ENCODE results near the gene RNF121. TPM values are rescaled to one million over a fixed set of nuclear protein-coding genes. Genes with fewer than 3 reads are reported as not detected.

RNF121 gene
- total RNA-seq, 2 donors from 2014 or later: 15.7 to 23.4 TPM

DNA sequence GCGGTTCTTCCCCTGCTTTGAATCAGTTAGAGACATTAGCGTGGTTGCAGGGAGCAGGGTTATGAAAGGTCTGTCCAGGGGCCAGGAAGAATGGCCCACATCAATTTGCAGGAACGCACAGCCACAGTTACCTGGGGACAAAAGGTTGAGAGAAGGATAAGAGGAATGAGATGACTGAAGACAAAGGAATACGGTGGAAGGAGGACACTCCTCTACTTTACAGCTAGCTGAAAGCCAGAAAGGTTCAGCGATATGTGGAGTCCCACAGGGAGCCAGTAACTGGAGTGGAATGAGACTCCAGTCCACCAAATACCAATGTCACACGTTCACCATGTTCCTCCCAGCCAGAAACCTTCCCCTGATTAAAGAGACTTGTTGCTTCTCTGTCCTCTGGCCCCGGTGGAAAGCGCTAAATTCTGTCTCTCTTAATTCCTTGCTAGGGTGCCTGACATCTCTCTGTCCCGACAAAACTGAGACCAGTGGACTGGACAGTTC, 11.2 kb upstream of the RNF121 start:
- Mint-ChIP-seq H3K27me3 (no peaks in the 10 kb centered on the region), H3K4me1 (peaks cover 2% of the 10 kb centered on the region), H3K36me3 (ENCODE audit: low read depth) (peaks cover 13% of the 10 kb centered on the region), H3K4me3 (no peak overlapping the region), H3K27ac (no peak overlapping the region)
- ATAC-seq: no peak
- DNase-seq: no peak
- no peaks in the 10 kb centered on the region for H3K9me3 ChIP-seq (ENCODE audit: control insufficient read depth, low read length, poor library complexity, severe bottlenecking)

DNA sequence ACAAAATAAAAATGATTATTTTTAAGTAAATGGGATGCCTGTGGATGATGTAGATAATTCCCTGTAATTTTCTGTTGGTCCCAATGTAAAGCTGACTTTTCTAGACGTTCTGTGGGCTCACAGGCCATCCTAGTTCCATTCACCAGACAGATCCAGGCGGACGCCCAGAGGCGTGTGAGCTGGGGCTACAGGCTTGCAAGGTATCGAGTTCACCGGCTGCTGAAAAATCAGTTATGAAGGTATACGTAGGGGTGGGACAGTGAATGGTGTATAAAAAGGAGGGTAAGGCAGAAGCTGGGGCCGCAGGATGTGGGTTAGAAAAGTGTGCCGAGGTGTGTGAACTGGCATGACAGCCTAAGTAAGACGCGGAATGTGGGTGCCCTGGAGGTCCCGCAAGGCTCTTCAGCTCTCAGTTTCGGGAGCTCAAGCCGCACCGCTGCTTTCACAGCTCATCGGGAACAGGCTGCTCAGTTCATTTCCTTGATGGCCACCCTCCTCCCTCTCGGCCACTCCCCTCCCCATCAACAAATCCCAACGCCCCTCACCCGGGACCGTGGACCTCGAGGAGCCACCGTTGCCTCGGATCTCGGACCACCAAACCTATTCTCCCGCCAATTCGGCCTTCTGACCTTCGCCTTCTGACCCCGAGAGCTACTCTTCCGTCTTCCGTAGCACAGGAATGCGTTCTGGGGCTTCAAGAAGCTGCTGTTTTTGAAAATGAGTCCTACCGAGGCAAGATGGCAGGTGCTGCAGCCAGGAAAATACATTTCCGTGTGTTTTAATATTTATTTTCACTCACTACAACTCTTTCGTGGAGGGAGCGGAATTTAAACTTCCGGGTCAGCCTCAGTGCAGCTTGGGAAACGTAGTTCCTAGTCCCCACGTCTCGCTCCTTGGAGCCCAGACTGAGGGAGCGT, 768 bp upstream of the RNF121 start, which contains the start of gene XNDC1N:
Gene XNDC1N, minus strand, starts transcription at position 775 of the 917 bp plus-strand sequence. CDS start 5,241 bp downstream, outside the sequence.
- Mint-ChIP-seq H3K4me1 (peaks cover 50% of the 10 kb centered on the region), H3K4me3 (peak within 1 kb of the TSS; percentile 99), H3K27me3 (no peaks in the 10 kb centered on the region), H3K27ac (peak within 1 kb of the TSS; percentile 99), H3K36me3 (ENCODE audit: low read depth) (peaks cover 6% of the 10 kb centered on the region)
- peak; percentile 18 to 59 (median 32) for DNase-seq
- no peaks in the 10 kb centered on the region for H3K9me3 ChIP-seq (ENCODE audit: control insufficient read depth, low read length, poor library complexity, severe bottlenecking)
- peak; percentile 88 for ATAC-seq

DNA sequence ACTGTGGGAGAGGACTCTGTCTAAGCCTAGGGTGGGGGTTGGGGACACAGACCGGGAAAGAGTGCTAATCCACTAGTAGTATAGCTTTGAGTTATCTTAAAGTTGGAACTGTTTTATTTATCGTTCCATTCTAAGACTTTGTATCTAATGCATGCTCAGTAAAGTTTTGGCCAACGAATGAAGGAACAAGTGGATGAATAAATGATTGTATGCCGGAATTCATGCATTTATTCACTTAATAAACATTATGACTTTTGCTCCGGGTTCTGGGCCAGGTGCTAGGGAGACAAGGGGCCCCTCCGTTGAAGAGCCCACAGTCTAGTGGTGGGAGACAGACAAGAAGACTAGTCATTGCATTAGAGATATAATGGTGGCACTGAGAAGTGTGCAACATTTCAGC, 645 bp downstream of the RNF121 start:
- DNase-seq: no peak
- Mint-ChIP-seq H3K27ac (peak overlapping the region; percentile 99), H3K4me3 (peak overlapping the region; percentile 99), H3K36me3 (ENCODE audit: low read depth) (peaks cover 6% of the 10 kb centered on the region), H3K4me1 (peaks cover 60% of the 10 kb centered on the region), H3K27me3 (no peaks in the 10 kb centered on the region)
- no peaks in the 10 kb centered on the region for H3K9me3 ChIP-seq (ENCODE audit: control insufficient read depth, low read length, poor library complexity, severe bottlenecking)
- ATAC-seq: no peak

DNA sequence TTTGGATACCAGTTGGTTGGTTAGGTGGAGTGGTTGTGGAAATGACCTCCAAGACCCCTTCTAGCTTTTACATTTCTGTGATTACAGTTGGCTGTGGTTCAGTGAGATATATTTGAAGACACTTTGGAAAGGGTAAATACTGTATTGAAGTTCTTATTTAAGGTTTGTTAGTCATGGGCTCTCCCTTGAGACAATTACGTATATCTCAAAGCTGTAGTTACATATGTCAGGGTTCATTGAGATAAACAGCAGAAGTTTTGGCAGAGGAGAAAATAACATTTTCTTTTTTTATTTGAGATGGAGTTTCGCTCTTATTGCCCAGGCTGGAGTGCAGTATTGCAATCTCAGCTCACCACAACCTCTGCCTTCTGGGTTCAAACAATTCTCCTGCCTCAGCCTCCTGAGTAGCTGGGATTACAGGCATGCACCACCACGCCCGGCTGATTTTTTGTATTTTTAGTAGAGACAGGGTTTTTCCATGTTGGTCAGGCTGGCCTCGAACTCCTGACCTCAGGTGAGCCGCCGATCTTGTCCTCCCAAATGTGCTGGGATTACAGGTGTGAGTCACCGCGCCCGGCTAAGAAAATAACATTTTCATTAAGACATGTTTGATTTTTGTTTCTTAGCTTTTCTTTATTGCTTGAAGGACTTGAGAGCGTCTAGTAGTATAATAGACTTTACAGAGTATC, 1.9 kb downstream of the RNF121 start:
- H3K27ac Mint-ChIP-seq: peak overlapping the region; percentile 99
- ATAC-seq: no peak
- no peaks in the 10 kb centered on the region for H3K27me3 Mint-ChIP-seq
- peak overlapping the region; percentile 99 for H3K4me3 Mint-ChIP-seq
- no peaks in the 10 kb centered on the region for H3K9me3 ChIP-seq (ENCODE audit: control insufficient read depth, low read length, poor library complexity, severe bottlenecking)
- peaks cover 6% of the 10 kb centered on the region for H3K36me3 Mint-ChIP-seq (ENCODE audit: low read depth)
- H3K4me1 Mint-ChIP-seq: peaks cover 58% of the 10 kb centered on the region
- no peak for DNase-seq

GRCh38 chr11:71931245-71931602, 2.4 kb downstream of the RNF121 start:
- H3K36me3 Mint-ChIP-seq (ENCODE audit: low read depth): peaks cover 6% of the 10 kb centered on the region
- peak overlapping the region; percentile 99 for H3K27ac Mint-ChIP-seq
- no peaks in the 10 kb centered on the region for H3K27me3 Mint-ChIP-seq
- peak overlapping the region; percentile 28 for H3K4me3 Mint-ChIP-seq
- peaks cover 57% of the 10 kb centered on the region for H3K4me1 Mint-ChIP-seq
- no peaks in the 10 kb centered on the region for H3K9me3 ChIP-seq (ENCODE audit: control insufficient read depth, low read length, poor library complexity, severe bottlenecking)
- no peak for DNase-seq
- no peak for ATAC-seq

DNA sequence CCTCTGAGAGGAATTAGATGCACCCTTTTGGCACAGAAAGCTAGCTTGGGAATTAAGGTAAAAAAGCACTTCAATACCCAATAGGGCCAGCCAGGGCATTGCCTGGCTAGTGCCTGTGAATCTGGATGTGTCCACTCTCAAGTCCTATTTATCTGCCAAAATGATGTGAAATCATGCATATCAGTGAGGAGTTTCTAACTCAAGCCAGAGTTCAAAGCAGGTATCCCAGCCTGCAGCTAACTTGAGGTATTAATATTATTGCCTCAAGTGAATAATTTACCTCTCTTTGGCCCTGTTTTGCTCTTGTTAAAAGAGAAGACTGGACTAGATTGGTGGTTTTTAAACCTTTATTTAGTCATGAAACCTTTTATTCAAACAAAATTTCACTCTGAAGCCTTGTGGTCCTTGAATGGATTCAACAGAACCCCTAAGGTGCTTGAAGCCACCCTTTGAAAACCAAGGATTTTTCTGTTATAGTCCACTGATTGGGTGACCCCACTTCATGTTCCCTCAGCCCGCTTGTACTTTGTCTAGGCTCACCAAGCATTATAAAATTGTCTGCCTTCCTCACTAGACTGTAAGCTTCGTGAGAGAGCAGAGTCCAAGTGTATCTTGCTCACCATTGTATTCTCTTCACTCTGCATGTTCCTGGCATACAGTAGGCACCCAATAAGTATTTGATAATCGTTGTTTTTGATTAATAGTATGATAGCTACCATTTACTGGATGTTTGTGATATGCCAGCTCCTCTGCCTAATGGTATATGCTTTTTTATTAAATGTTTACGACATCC, 4.5 kb downstream of the RNF121 start:
- Mint-ChIP-seq H3K4me1 (peaks cover 53% of the 10 kb centered on the region), H3K27me3 (no peaks in the 10 kb centered on the region), H3K27ac (peak overlapping the region; percentile 89), H3K4me3 (no peak overlapping the region), H3K36me3 (ENCODE audit: low read depth) (peaks cover 5% of the 10 kb centered on the region)
- ATAC-seq: no peak
- DNase-seq: no peak
- no peaks in the 10 kb centered on the region for H3K9me3 ChIP-seq (ENCODE audit: control insufficient read depth, low read length, poor library complexity, severe bottlenecking)

DNA sequence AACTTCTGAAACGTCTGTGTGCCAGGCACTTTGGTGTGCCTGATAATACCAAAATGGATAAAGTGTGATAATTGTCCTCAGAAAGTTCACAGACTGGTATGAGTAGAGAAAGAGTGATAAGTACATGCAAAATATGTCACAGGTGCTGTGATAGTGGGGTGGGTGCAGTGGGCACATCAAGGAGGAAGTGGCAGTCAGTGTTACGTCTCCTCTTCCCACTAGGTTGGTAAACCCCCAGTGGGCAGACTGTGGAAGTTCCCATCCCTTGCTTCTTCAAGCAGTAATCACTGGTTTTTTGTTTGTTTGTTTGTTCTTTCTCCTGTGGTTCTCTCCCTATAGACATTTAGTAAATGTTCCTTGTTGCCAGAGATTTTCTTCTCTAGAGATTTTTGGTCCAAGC, 5.4 kb downstream of the RNF121 start:
- DNase-seq: no peak
- no peak overlapping the region for H3K4me3 Mint-ChIP-seq
- no peaks in the 10 kb centered on the region for H3K9me3 ChIP-seq (ENCODE audit: control insufficient read depth, low read length, poor library complexity, severe bottlenecking)
- peak overlapping the region; percentile 89 for H3K27ac Mint-ChIP-seq
- peak; percentile 75 for ATAC-seq
- peaks cover 46% of the 10 kb centered on the region for H3K4me1 Mint-ChIP-seq
- no peaks in the 10 kb centered on the region for H3K27me3 Mint-ChIP-seq
- no peaks in the 10 kb centered on the region for H3K36me3 Mint-ChIP-seq (ENCODE audit: low read depth)

DNA sequence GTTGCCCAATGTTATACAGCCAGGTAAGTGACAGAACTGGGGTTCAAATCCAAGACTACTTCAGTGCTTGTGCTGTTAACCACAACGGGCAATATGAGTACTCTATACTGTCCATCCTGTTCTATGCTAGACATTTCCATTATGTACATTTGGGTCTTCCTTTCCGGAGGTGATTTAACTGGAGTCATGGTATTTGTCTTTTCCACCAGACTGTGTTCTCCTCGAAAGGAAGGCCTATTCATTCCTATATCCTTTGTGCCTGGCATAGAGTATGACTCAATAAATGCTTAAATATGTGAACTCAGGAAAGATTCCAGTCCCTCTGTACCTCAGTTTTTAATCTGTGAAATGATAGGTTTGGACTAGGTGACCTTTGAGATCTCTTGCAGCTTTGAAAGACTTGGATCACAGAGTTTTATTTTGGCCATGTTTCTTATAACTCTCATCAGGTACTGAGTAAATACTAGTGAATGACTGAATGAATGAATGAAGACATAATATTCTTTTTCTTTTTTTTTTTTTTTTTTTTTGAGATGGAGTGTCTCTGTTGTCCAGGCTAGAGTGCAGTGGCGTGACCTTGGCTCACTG, 6.6 kb downstream of the RNF121 start:
- Mint-ChIP-seq H3K27me3 (no peaks in the 10 kb centered on the region), H3K27ac (no peak overlapping the region), H3K4me3 (no peak overlapping the region), H3K36me3 (ENCODE audit: low read depth) (no peaks in the 10 kb centered on the region), H3K4me1 (peaks cover 37% of the 10 kb centered on the region)
- no peak for DNase-seq
- ATAC-seq: no peak
- H3K9me3 ChIP-seq (ENCODE audit: control insufficient read depth, low read length, poor library complexity, severe bottlenecking): no peaks in the 10 kb centered on the region

DNA sequence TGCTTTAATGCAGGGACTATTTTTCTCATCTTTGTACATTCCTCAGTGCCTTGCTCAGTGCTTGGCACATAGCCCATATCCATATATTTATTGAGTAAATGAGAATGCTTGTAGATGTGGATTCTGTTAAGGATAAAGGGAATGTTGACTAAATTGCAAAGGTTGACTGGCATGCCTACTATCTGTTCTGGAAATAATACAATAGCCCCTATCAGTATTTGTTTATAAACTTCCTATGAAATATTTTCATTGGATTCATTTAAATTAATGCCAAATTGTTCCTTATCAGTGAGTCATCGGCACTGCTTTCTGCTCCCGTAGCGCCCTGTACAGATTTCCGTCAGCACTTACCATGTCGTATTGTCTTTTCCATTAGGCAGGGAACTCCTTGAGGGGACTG, 8.0 kb downstream of the RNF121 start:
- no peaks in the 10 kb centered on the region for H3K27me3 Mint-ChIP-seq

DNA sequence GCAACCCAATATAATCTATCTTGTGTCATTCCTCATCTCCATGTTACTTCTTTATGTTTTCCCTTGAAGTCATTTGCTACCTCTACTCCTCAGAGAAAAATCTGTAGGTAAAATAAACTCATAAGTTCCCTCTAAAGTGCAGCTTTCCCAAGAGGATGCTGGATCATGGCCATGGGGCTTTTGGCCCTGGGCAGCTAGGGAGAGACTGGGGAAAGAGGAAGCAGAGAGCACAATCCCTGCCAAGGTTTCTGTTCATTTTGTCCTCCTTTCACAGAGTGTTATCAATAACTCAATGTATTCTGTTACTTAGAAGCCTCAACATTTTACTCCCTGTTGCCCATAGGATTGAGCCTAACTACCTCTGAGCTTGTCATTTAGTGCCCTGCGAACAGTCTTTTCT, 9.0 kb downstream of the RNF121 start:
- H3K27me3 Mint-ChIP-seq: no peaks in the 10 kb centered on the region
- H3K36me3 Mint-ChIP-seq (ENCODE audit: low read depth): no peaks in the 10 kb centered on the region
- H3K4me3 Mint-ChIP-seq: no peak overlapping the region
- H3K4me1 Mint-ChIP-seq: peaks cover 26% of the 10 kb centered on the region
- no peak for ATAC-seq
- H3K9me3 ChIP-seq (ENCODE audit: control insufficient read depth, low read length, poor library complexity, severe bottlenecking): no peaks in the 10 kb centered on the region
- H3K27ac Mint-ChIP-seq: no peak overlapping the region
- DNase-seq: no peak

More for the DNA sequence above, 8.0 kb downstream of the RNF121 start:
- no peak overlapping the region for H3K4me3 Mint-ChIP-seq
- no peaks in the 10 kb centered on the region for H3K36me3 Mint-ChIP-seq (ENCODE audit: low read depth)
- no peaks in the 10 kb centered on the region for H3K9me3 ChIP-seq (ENCODE audit: control insufficient read depth, low read length, poor library complexity, severe bottlenecking)
- H3K27ac Mint-ChIP-seq: no peak overlapping the region
- ATAC-seq: no peak
- H3K4me1 Mint-ChIP-seq: peaks cover 28% of the 10 kb centered on the region
- no peak for DNase-seq

GRCh38 chr11:71940561-71941219, 11.8 kb downstream of the RNF121 start:
- peaks cover 24% of the 10 kb centered on the region for H3K4me1 Mint-ChIP-seq
- no peak for DNase-seq
- H3K36me3 Mint-ChIP-seq (ENCODE audit: low read depth): no peaks in the 10 kb centered on the region
- no peaks in the 10 kb centered on the region for H3K9me3 ChIP-seq (ENCODE audit: control insufficient read depth, low read length, poor library complexity, severe bottlenecking)
- H3K27ac Mint-ChIP-seq: no peak overlapping the region
- H3K27me3 Mint-ChIP-seq: no peaks in the 10 kb centered on the region
- no peak for ATAC-seq
- H3K4me3 Mint-ChIP-seq: no peak overlapping the region

DNA sequence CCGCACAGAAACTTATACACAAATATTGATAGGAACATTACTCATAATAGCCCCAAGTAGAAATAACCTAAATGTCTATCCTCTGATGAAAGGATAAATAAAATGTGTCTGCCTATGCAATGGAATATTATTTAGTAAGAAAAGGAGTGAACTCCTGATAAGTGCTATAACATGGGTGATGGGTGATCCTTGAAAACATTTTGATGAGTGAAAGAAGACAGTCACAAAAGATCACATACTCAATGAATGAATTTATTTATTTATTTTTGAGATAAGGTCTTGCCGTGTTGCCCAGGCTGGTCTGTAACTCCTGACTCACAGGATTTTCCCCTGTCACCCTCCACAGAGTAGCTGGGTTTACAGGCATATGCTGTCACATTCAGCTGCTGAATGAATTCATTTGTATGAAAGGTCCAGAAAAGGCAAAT, 17.3 kb downstream of the RNF121 start:
- Mint-ChIP-seq H3K36me3 (ENCODE audit: low read depth) (peaks cover 3% of the 10 kb centered on the region), H3K4me1 (peaks cover 26% of the 10 kb centered on the region), H3K27ac (peak overlapping the region; percentile 32), H3K4me3 (no peak overlapping the region), H3K27me3 (no peaks in the 10 kb centered on the region)
- no peak for ATAC-seq
- DNase-seq: no peak
- H3K9me3 ChIP-seq (ENCODE audit: control insufficient read depth, low read length, poor library complexity, severe bottlenecking): no peaks in the 10 kb centered on the region
